Activated CD4-positive, CD25-positive, alpha-beta regulatory T cell (primary cell): ENCODE results near the gene VPS11.
"Not testable (repeated sequence)": the region's sequence is repeated elsewhere in the genome, so short reads cannot be mapped to it uniquely, and the experiment has no call there.

Source experiments
- DNase-seq, 4 experiments: peaks; one replicate each; lab custom pipeline; 2025; lab: John Stamatoyannopoulos, UW

Gene VPS11

GRCh38 chr11:119067371-119068222, at the start of gene VPS11:
Gene VPS11, plus strand, starts transcription at chr11:119067818. Its CDS starts 6 bp downstream, at chr11:119067824.
- peak; percentile 91 to 96 (median 94) for DNase-seq

- peak; percentile 86 to 92 (median 90) for DNase-seq
These were observed 49.3 kb upstream of the VPS11 start, which contains the start of the genes RPS25 and TRAPPC4 for GRCh38 chr11:119018074-119018938. Gene RPS25, minus strand, starts transcription at chr11:119018343. Its CDS starts 59 bp downstream, at chr11:119018284. Gene TRAPPC4, plus strand, starts transcription at chr11:119018766. Its CDS starts 30 bp downstream, at chr11:119018796.

GRCh38 chr11:119019996-119020395, 47.6 kb upstream of the VPS11 start:
- no peak for DNase-seq

GRCh38 chr11:119021631-119022030, 46.0 kb upstream of the VPS11 start:
- no peak for DNase-seq

- DNase-seq: no peak
These were observed 43.9 kb upstream of the VPS11 start for GRCh38 chr11:119023741-119024140.

- no peak for DNase-seq
These were observed 43.1 kb upstream of the VPS11 start for GRCh38 chr11:119024430-119025098.

- DNase-seq: no peak
These were observed 42.5 kb upstream of the VPS11 start for GRCh38 chr11:119025099-119025473.

- DNase-seq: no peak
These were observed 42.1 kb upstream of the VPS11 start for GRCh38 chr11:119025541-119025940.

GRCh38 chr11:119025978-119026766, 41.4 kb upstream of the VPS11 start:
- no peak for DNase-seq

- no peak for DNase-seq
These were observed 40.6 kb upstream of the VPS11 start for GRCh38 chr11:119026970-119027369.

- no peak for DNase-seq
These were observed 39.9 kb upstream of the VPS11 start for GRCh38 chr11:119027561-119028345.

GRCh38 chr11:119028346-119029068, 39.1 kb upstream of the VPS11 start:
- DNase-seq: no peak

- DNase-seq: no peak
These were observed 38.6 kb upstream of the VPS11 start for GRCh38 chr11:119029069-119029339.

- DNase-seq: no peak
These were observed 38.1 kb upstream of the VPS11 start for GRCh38 chr11:119029340-119030028.

- DNase-seq: no peak
These were observed 37.6 kb upstream of the VPS11 start for GRCh38 chr11:119030029-119030328.

GRCh38 chr11:119030329-119031047, 37.1 kb upstream of the VPS11 start, which contains the start of gene SLC37A4:
Gene SLC37A4, minus strand, starts transcription at chr11:119030877.
- peak; percentile 91 to 98 (median 96) for DNase-seq

GRCh38 chr11:119031912-119032280, 35.7 kb upstream of the VPS11 start:
- DNase-seq: no peak

GRCh38 chr11:119033421-119033820, 34.2 kb upstream of the VPS11 start:
- not testable (repeated sequence) for DNase-seq

GRCh38 chr11:119034813-119035212, 32.8 kb upstream of the VPS11 start:
- DNase-seq: no peak
